ENCODE results near the gene SNRNP200. TPM values are rescaled to one million over a fixed set of nuclear protein-coding genes. Genes with fewer than 3 reads are reported as not detected.

Gene SNRNP200
- total RNA-seq, 2 donors from 2014 or later, result 90.4 to 127 TPM

DNA sequence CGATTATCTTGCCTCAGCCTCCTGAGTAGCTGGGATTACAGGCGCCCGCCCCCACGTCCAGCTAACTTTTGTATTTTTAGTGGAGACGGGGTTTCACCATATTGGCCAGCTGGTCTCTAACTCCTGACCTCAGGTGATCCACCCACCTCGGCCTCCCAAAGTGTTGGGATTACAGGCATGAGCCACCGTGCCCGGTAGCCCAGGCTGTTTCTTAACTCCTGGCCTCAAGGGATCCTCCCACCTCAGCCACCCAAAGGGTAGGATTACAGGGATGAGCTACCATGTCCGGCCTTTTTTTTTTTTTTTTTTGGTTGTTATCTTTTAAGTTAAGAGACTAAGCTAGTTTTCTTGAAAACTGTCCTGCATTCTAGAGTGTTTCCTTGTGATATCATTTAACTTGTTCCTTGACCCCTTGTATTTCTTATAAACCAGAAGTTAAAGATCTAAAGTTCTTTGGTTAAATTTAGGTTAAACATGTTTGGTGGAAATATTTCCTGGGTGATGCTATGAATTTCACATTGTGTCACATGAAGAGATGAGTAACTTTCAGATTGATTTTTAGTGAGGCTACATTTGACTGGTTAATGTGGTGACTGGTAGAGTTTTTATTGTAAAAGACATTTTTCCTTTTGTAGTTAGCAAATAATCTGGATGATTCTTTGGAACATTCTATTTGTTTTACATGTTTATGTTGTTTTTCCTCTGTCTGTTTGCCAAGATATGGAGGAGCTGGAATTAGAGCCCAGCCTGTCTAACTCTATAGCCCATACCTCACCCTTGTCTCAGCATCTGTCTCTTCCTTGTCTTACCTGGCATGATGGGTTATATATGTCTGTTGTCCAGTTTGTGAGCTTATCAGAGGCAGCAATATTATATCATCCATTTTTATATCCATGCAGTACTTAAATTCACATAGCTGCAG is 35.4 kb upstream of the SNRNP200 start:
- Histone ChIP-seq H3K27me3 (no peaks in the 10 kb centered on the region), H3K9me3 (no peaks in the 10 kb centered on the region), H3K36me3 (no peaks in the 10 kb centered on the region), H3K27ac (no peak overlapping the region), H3K4me3 (no peak overlapping the region), H3K4me1 (peaks cover 4% of the 10 kb centered on the region), H3K9ac (ENCODE audit: low read depth in 2 of 2, low read length in 2 of 2) (no peak overlapping the region)
- TF ChIP-seq, protein P1, sequence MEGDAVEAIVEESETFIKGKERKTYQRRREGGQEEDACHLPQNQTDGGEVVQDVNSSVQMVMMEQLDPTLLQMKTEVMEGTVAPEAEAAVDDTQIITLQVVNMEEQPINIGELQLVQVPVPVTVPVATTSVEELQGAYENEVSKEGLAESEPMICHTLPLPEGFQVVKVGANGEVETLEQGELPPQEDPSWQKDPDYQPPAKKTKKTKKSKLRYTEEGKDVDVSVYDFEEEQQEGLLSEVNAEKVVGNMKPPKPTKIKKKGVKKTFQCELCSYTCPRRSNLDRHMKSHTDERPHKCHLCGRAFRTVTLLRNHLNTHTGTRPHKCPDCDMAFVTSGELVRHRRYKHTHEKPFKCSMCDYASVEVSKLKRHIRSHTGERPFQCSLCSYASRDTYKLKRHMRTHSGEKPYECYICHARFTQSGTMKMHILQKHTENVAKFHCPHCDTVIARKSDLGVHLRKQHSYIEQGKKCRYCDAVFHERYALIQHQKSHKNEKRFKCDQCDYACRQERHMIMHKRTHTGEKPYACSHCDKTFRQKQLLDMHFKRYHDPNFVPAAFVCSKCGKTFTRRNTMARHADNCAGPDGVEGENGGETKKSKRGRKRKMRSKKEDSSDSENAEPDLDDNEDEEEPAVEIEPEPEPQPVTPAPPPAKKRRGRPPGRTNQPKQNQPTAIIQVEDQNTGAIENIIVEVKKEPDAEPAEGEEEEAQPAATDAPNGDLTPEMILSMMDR (IDR thresholded peaks at IDR 0.05), result no peak
- intact Hi-C loops (cut with DNase I), result no loop called here
- DNase-seq, result no peak

DNA sequence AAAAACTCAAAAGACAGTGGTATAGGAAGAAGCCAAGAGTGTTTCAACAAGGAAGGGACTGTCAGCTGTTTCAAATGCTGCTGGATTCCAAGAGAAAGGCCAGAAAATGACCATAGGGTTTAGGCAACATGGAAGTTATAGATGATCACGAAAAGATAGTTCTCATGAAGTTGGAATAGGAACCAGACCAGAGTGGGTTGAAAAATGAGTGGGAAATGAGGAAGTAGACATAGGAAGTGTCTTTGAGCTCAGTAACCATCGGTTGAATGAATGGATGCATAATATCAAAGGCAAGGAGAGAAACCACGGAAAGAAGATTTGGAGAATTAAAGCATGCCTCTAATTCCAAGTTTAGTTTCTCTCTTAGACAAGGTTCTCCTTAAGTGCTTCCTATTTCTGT is 31.5 kb upstream of the SNRNP200 start:
- no peak for DNase-seq
- Histone ChIP-seq H3K36me3 (no peaks in the 10 kb centered on the region), H3K4me1 (peaks cover 6% of the 10 kb centered on the region), H3K4me3 (no peak overlapping the region), H3K27ac (no peak overlapping the region), H3K9me3 (no peaks in the 10 kb centered on the region), H3K9ac (ENCODE audit: low read depth in 2 of 2, low read length in 2 of 2) (no peak overlapping the region), H3K27me3 (no peaks in the 10 kb centered on the region)
- intact Hi-C loops (cut with DNase I), result no loop called here
- TF ChIP-seq, protein P1 (IDR thresholded peaks at IDR 0.05), result no peak

DNA sequence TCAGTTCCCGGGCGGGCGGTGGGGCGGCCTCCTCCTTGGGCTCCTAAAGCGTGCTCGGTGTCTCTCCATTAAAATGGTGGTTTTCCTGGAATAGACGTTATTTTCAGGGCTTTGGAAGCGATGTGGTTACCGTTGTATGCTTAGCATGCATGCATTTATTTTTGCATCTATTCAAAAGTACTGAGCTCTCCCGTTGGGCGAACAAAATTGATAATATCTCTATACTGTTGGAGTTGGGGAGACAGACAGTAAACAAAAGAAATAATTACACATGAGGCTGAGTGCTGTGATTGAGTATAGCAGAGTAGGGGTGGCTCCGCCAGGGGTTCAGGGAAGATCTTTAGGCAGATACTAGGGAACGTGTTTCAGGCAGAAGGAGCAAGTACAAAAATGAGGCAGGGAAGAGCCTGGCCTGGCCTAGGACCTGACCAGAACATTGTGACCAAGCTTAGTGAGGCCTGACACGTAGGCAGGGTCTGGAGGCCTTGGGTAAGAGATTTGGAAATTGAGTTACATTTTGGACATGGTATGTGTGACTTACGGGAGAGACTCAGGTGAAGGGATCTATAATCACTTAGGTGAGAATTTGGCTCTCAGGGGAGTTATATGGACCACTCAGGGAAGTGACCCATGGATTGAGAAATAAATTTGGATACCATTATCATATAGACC is 30.9 kb upstream of the SNRNP200 start:
- Histone ChIP-seq H3K27ac (peak overlapping the region; percentile 70), H3K4me3 (peak overlapping the region; percentile 62), H3K4me1 (peaks cover 6% of the 10 kb centered on the region), H3K36me3 (no peaks in the 10 kb centered on the region), H3K27me3 (no peaks in the 10 kb centered on the region), H3K9ac (ENCODE audit: low read depth in 2 of 2, low read length in 2 of 2) (peak overlapping the region; percentile 35 to 71), H3K9me3 (no peaks in the 10 kb centered on the region)
- intact Hi-C loops (cut with DNase I), result no loop called here
- DNase-seq, result no peak
- TF ChIP-seq, protein P1 (IDR thresholded peaks at IDR 0.05), result no peak

DNA sequence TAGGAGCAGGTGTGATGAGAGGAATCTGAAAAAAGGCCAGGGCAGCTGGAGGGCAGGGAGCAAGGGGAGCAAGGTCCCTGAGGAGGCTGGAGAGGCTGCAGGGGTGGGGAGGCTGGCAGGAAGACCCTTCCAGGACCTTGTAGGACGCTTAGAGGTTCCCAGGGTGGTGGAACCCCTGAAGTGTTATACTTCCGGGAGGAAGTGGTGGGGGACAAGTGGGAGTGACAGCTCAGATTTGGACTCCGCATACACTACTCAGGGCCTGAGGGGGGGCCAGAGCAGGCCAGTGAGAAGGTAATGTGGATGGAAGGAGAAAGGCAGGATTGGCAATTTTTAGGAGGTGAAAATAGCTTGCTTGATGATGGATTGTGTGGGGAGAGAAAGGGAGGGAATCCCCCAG is 28.4 kb upstream of the SNRNP200 start:
- Histone ChIP-seq H3K4me1 (peaks cover 6% of the 10 kb centered on the region), H3K9ac (ENCODE audit: low read depth in 2 of 2, low read length in 2 of 2) (no peak overlapping the region), H3K4me3 (no peak overlapping the region), H3K27ac (no peak overlapping the region), H3K27me3 (no peaks in the 10 kb centered on the region), H3K36me3 (no peaks in the 10 kb centered on the region), H3K9me3 (no peaks in the 10 kb centered on the region)
- DNase-seq, result no peak
- TF ChIP-seq, protein P1 (IDR thresholded peaks at IDR 0.05), result no peak
- intact Hi-C loops (cut with DNase I), result no loop called here

DNA sequence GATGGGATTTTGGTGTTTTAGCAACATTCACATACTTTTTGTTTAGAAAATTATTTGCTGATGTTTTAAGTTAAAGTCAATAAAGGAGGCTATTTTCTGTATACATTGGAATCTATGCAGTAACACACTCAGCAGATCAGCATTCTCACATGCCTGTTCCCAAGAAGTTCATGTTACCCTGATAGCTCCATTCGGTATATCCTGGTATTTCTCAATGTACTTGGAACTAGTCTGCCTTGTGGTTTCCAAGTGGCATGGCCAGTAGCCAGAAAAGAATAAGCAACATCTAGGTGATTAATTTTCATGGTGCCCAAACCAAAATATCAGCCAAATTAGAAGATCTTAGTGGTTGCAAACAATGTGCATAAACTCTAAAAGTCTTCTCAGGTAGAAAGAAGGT is 25.1 kb upstream of the SNRNP200 start:
- Histone ChIP-seq H3K9me3 (no peaks in the 10 kb centered on the region), H3K27me3 (no peaks in the 10 kb centered on the region), H3K36me3 (no peaks in the 10 kb centered on the region), H3K4me1 (peaks cover 2% of the 10 kb centered on the region), H3K27ac (no peak overlapping the region), H3K9ac (ENCODE audit: low read depth in 2 of 2, low read length in 2 of 2) (no peak overlapping the region), H3K4me3 (no peak overlapping the region)
- DNase-seq, result no peak
- intact Hi-C loops (cut with DNase I), result no loop called here
- TF ChIP-seq, protein P1 (IDR thresholded peaks at IDR 0.05), result no peak

Data from colonic mucosa (tissue), 4 donors.